Neutrophil (primary cell): Measurements from ENCODE around the gene FETUB.

ENCODE experiments used
- H3K27ac ChIP-seq: fragments of 200-600 bp; sonication (generic); 2 replicates; pipeline ENCODE4 v1.5.1; 2016; ENCODE audit warnings: mild to moderate bottlenecking, moderate library complexity
- H3K27me3 ChIP-seq: fragments of 200-600 bp; sonication (generic); 2 replicates; pipeline ENCODE4 v1.6.0; 2016; ENCODE audit warnings: mild to moderate bottlenecking
- H3K36me3 ChIP-seq: fragments of 200-600 bp; sonication (generic); 2 replicates; pipeline ENCODE4 v1.5.1; 2017
- H3K4me1 ChIP-seq, 2 experiments: fragments of 200-600 bp in 1 of 2; sonication (generic) in 1 of 2; 1 replicate in 1 of 2; 2 replicates in 1 of 2; pipeline versions ENCODE4 v1.5.1 to v1.6.1; 2013 to 2016; ENCODE audit warnings: low read depth in 1 of 2, low read length in 1 of 2, mild to moderate bottlenecking in 1 of 2, moderate library complexity in 1 of 2; ENCODE audit not compliant: control insufficient read depth in 1 of 2, insufficient read depth in 1 of 2
- H3K4me3 ChIP-seq, 2 experiments: fragments of 200-600 bp in 1 of 2; sonication (generic) in 1 of 2; 1 replicate in 1 of 2; 2 replicates in 1 of 2; pipeline ENCODE4 v1.5.1; 2013 to 2016; ENCODE audit warnings: low read depth in 1 of 2, low read length in 1 of 2, mild to moderate bottlenecking in 1 of 2, moderate library complexity in 1 of 2
- H3K9me3 ChIP-seq: fragments of 200-600 bp; sonication (generic); 2 replicates; pipeline ENCODE4 v1.5.1; 2016
- TF ChIP-seq, protein P1 (sequence below): fragments of 200-600 bp; sonication (generic); IDR thresholded peaks from 2 replicates; pipeline ENCODE4 v1.5.1; 2016; ENCODE audit warnings: antibody characterized with exemption

The FETUB gene

GRCh38 chr3:186664506-186664905 lies 24.3 kb downstream of the FETUB start:
- Histone ChIP-seq H3K36me3 (no peaks in the 10 kb centered on the region), H3K27me3 (peaks cover 22% of the 10 kb centered on the region), H3K4me1 (no peaks in the 10 kb centered on the region), H3K4me3 (no peak overlapping the region), H3K9me3 (no peaks in the 10 kb centered on the region), H3K27ac (no peak overlapping the region)
- TF ChIP-seq, protein P1, sequence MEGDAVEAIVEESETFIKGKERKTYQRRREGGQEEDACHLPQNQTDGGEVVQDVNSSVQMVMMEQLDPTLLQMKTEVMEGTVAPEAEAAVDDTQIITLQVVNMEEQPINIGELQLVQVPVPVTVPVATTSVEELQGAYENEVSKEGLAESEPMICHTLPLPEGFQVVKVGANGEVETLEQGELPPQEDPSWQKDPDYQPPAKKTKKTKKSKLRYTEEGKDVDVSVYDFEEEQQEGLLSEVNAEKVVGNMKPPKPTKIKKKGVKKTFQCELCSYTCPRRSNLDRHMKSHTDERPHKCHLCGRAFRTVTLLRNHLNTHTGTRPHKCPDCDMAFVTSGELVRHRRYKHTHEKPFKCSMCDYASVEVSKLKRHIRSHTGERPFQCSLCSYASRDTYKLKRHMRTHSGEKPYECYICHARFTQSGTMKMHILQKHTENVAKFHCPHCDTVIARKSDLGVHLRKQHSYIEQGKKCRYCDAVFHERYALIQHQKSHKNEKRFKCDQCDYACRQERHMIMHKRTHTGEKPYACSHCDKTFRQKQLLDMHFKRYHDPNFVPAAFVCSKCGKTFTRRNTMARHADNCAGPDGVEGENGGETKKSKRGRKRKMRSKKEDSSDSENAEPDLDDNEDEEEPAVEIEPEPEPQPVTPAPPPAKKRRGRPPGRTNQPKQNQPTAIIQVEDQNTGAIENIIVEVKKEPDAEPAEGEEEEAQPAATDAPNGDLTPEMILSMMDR = no peak

DNA sequence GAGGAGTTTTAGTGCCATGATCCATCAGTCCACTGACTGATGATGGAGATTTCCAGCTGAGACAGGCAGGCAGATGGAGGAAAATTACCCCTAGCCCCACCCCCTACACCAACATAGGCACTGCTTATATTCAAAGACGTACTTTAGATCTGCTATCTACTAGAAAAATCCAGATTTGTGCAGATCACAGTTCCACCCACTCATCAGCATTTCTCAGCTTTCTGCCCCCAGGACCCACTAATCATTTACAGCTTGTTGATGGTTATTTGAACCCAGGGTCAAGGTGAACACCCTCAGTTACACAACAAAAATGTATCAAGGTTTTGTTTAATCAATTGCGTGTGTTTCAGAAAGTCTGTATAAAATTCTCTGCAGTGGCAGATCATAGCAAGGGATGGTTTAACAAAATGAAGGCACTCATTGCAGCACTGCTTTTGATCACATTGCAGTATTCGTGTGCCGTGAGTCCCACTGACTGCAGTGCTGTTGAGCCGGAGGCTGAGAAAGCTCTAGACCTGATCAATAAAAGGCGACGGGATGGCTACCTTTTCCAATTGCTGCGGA lies 25.5 kb downstream of the FETUB start, which contains the start of gene HRG:
Gene HRG (plus strand): TSS at position 390 of the 564 bp plus-strand sequence. CDS start 18 bp downstream, at position 408.
- no peaks in the 10 kb centered on the region for H3K36me3 ChIP-seq
- no peak within 1 kb of the TSS for H3K27ac ChIP-seq
- TF ChIP-seq, protein P1 = no peak
- H3K4me1 ChIP-seq = no peaks in the 10 kb centered on the region
- H3K27me3 ChIP-seq = peaks cover 22% of the 10 kb centered on the region
- no peaks in the 10 kb centered on the region for H3K9me3 ChIP-seq
- H3K4me3 ChIP-seq = no peak within 1 kb of the TSS

DNA sequence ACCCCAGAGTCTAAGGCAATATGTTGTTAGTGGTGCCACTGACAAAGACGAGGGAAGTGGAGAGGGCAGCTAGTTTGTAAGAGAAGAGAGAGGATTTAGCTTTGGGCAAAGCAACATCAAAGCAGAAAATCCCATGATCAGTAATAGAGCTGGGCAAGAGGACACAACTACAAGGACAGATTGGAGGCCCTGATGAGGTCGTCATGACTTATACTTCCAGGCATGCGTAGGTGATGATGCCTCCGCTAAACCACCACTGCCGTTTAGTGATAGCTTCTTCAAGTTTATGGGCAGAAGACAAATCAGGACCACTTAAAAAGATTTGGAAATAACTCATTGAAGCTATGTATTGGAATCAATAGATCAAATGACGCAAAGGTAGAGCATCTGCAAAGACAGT lies 28.2 kb downstream of the FETUB start:
- Histone ChIP-seq H3K9me3 (no peaks in the 10 kb centered on the region), H3K27me3 (peaks cover 42% of the 10 kb centered on the region), H3K27ac (no peak overlapping the region), H3K4me1 (no peaks in the 10 kb centered on the region), H3K36me3 (no peaks in the 10 kb centered on the region), H3K4me3 (no peak overlapping the region)
- TF ChIP-seq, protein P1 = no peak

DNA sequence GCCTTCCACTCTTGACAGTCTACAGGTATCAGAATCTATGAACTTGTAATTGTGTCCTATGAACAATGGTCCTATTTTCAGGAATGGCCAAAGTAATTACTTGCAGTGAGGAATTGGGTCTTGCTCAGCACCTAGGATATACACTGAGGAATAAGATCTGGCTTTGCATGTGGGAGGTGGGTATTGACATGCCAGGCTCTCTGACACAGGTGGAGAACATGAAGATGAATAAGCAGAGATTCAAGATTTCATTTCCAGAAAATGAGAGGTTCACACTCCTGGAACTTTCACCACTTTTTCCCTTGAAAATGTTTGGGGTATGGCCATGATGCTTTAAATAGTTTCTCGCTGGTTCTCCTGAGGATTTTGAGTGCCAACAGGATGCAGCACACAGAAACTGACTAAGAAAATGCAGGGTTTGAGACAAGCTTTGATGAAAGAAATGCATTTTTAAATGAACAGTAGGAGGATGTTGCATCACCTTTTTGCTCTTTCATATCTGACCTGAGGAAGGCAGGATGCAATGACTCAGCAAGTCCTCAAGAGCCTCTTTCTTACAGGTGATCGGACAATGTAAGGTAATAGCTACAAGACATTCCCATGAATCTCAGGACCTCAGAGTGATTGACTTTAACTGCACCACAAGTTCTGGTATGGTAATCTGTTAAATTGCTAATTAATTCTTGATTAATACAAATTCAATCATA lies 29.3 kb downstream of the FETUB start:
- Histone ChIP-seq H3K4me1 (no peaks in the 10 kb centered on the region), H3K36me3 (no peaks in the 10 kb centered on the region), H3K27me3 (peaks cover 42% of the 10 kb centered on the region), H3K4me3 (no peak overlapping the region), H3K9me3 (no peaks in the 10 kb centered on the region), H3K27ac (no peak overlapping the region)
- TF ChIP-seq, protein P1 = no peak

DNA sequence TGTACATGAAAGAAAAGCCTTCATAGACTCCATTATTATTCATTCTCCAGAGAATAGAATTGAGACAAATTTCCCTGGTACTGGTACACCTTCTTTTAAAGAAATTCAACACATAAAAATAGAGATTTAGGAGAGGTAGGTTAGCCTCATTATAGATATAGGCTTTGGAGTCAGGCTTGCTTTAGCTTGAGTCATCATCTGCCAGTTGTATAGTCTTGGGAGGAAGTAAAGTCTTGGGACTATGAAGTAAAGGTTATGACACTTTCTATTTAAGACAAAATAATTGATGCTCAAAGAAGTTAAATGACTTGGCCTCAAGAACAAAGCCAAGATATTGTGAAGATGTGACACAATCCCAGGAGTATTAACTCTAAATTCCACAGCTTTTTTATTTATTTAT lies 30.0 kb downstream of the FETUB start:
- Histone ChIP-seq H3K4me1 (no peaks in the 10 kb centered on the region), H3K9me3 (no peaks in the 10 kb centered on the region), H3K27ac (no peak overlapping the region), H3K4me3 (no peak overlapping the region), H3K36me3 (no peaks in the 10 kb centered on the region), H3K27me3 (peaks cover 46% of the 10 kb centered on the region)
- TF ChIP-seq, protein P1 = no peak
